Measurements from ENCODE around the gene AMPD2. TPM values are rescaled to one million over a fixed set of nuclear protein-coding genes. Genes with fewer than 3 reads are reported as not detected.
A peak's percentile ranks its signal among the peaks of the same experiment; 100 is the strongest.

AMPD2 gene
- polyA plus RNA-seq, 1 donor (not counting 4 experiments of a cell fraction or from before 2014, with no cell fraction given), result 17.6 TPM

- Histone ChIP-seq H3K27ac (ENCODE audit: control insufficient read depth, insufficient read depth, low read length) (no peak overlapping the region), H3K36me3 (ENCODE audit: control insufficient read depth in 2 of 2, extremely low read depth in 1 of 2, insufficient read depth in 2 of 2, low read length in 2 of 2) (peaks cover 9 to 14% of the 10 kb centered on the region in 2 experiments), H3K9ac (ENCODE audit: control insufficient read depth, extremely low read depth, insufficient read depth, low read length) (no peak overlapping the region), H3K27me3 (ENCODE audit: control insufficient read depth, extremely low read depth, insufficient read depth, low read length) (no peaks in the 10 kb centered on the region), H3K79me2 (ENCODE audit: control insufficient read depth, insufficient read depth, low read length) (no peaks in the 10 kb centered on the region), H3K4me1 (ENCODE audit: control insufficient read depth, extremely low read depth, insufficient read depth, low read length) (peaks cover 15% of the 10 kb centered on the region), H2AFZ (ENCODE audit: control insufficient read depth, low read length) (no peak overlapping the region), H4K20me1 (ENCODE audit: control insufficient read depth, extremely low read depth, insufficient read depth, low read length) (no peaks in the 10 kb centered on the region), H3K4me2 (ENCODE audit: control insufficient read depth, extremely low read depth, insufficient read depth, low read depth, low read length) (no peak overlapping the region), H3K9me1 (ENCODE audit: control insufficient read depth, extremely low read depth, insufficient read depth, low read length) (no peaks in the 10 kb centered on the region), H3K4me3 (ENCODE audit: control insufficient read depth in 2 of 3, extremely low read depth in 1 of 3, insufficient read depth in 2 of 3, low read depth in 1 of 3, low read length in 3 of 3) (no peak overlapping the region), H3K9me3 (ENCODE audit: control insufficient read depth, low read depth, low read length) (no peaks in the 10 kb centered on the region)
- no peak for DNase-seq (ENCODE audit: low read depth, low spot score)
- dilution Hi-C loops (cut with MboI; ENCODE audit: extremely low pct_ligation_motif_present, low sequenced_read_pairs), result no loop called here
- FAIRE-seq, result no peak
- TF ChIP-seq CTCF (optimal IDR thresholded peaks at IDR 0.05 in 1 of 3, IDR thresholded peaks at IDR 0.05 in 1 of 3, conservative IDR thresholded peaks at IDR 0.05 in 1 of 3; ENCODE audit: extremely low read depth in 1 of 3, insufficient read depth in 2 of 3, low read length in 3 of 3) (no peak), EZH2 (IDR thresholded peaks at IDR 0.05; ENCODE audit: low read length) (no peak)
Measured at GRCh38 chr1:109598156-109598555, 21.5 kb upstream of the AMPD2 start.

- Histone ChIP-seq H3K27me3 (ENCODE audit: control insufficient read depth, extremely low read depth, insufficient read depth, low read length) (no peaks in the 10 kb centered on the region), H3K9me1 (ENCODE audit: control insufficient read depth, extremely low read depth, insufficient read depth, low read length) (no peaks in the 10 kb centered on the region), H3K9ac (ENCODE audit: control insufficient read depth, extremely low read depth, insufficient read depth, low read length) (no peak overlapping the region), H3K4me3 (ENCODE audit: control insufficient read depth in 2 of 3, extremely low read depth in 1 of 3, insufficient read depth in 2 of 3, low read depth in 1 of 3, low read length in 3 of 3) (no peak overlapping the region), H2AFZ (ENCODE audit: control insufficient read depth, low read length) (no peak overlapping the region), H3K4me2 (ENCODE audit: control insufficient read depth, extremely low read depth, insufficient read depth, low read depth, low read length) (no peak overlapping the region), H3K79me2 (ENCODE audit: control insufficient read depth, insufficient read depth, low read length) (no peaks in the 10 kb centered on the region), H3K4me1 (ENCODE audit: control insufficient read depth, extremely low read depth, insufficient read depth, low read length) (peaks cover 15% of the 10 kb centered on the region), H4K20me1 (ENCODE audit: control insufficient read depth, extremely low read depth, insufficient read depth, low read length) (no peaks in the 10 kb centered on the region), H3K9me3 (ENCODE audit: control insufficient read depth, low read depth, low read length) (no peaks in the 10 kb centered on the region), H3K36me3 (ENCODE audit: control insufficient read depth in 2 of 2, extremely low read depth in 1 of 2, insufficient read depth in 2 of 2, low read length in 2 of 2) (peaks cover 8 to 9% of the 10 kb centered on the region in 2 experiments), H3K27ac (ENCODE audit: control insufficient read depth, insufficient read depth, low read length) (no peak overlapping the region)
- DNase-seq (ENCODE audit: low read depth, low spot score) (no peak), FAIRE-seq (no peak)
- dilution Hi-C loops (cut with MboI; ENCODE audit: extremely low pct_ligation_motif_present, low sequenced_read_pairs), result no loop called here
- peak in 1 of 3 experiments; percentile 13 for TF ChIP-seq CTCF (optimal IDR thresholded peaks at IDR 0.05 in 1 of 3, IDR thresholded peaks at IDR 0.05 in 1 of 3, conservative IDR thresholded peaks at IDR 0.05 in 1 of 3; ENCODE audit: extremely low read depth in 1 of 3, insufficient read depth in 2 of 3, low read length in 3 of 3)
- TF ChIP-seq EZH2 (IDR thresholded peaks at IDR 0.05; ENCODE audit: low read length), result no peak
Measured at GRCh38 chr1:109598655-109599054, 21.0 kb upstream of the AMPD2 start.
